Heart left ventricle (tissue), 13 donors: Measurements from ENCODE around the gene KRTAP5-1.
"Not testable (repeated sequence)": the region's sequence is repeated elsewhere in the genome, so short reads cannot be mapped to it uniquely, and the experiment has no call there.

ENCODE experiments used
- CTCF ChIP-seq, 12 donors: fragments of 200-600 bp; sonication (generic) in 4 of 12; IDR thresholded peaks; one replicate each; pipeline versions ENCODE4 v1.5.0 to v1.8.0; 2018 to 2022; ENCODE audit warnings: antibody characterized with exemption in 12 of 12, mild to moderate bottlenecking in 5 of 12
- POLR2A ChIP-seq, 2 donors: fragments of 450-650 bp; IDR thresholded peaks; one replicate each; pipeline ENCODE4 v1.6.1; 2017; ENCODE audit warnings: antibody characterized with exemption in 2 of 2, mild to moderate bottlenecking in 2 of 2, moderate library complexity in 2 of 2
- donor health status: ischemic (EF 13 %, LVEDD 7.1; RV severe dilation, severe dysfunction).
- donor health status: DM: no; HTN: yes; CAD: no.
- donor health status: DM: no; HTN: no; CAD: no.
- donor health status: ischemic (EF 25% LVEDD 6.9; RV normal size, moderate dysfunction).
- donor health status: ischemic (EF 25% LVEDD 5.7; RV mildly dilated, moderate dysfunction).
- donor health status: ischemic (EF 35%, LVEDD 5.7; RV mildly dilated, moderate dysfunction).
- donor health status: nonischemic (EF 11% LVEDD 7.7; RV severe dilation, severe dysfunction).
- donor health status: DM: yes; HTN: yes; CAD: no.
- donor health status: PGD.
- donor health status: ischemic (EF 29% LVEDD 5.4; RV normal size, mild dysfunction).
- donor health status: nonischemic (EF 23%, LVEDD 6.1; RV moderate dilation, normal function).

GRCh38 chr11:1589191-1589963, 4.3 kb upstream of the KRTAP5-1 start:
- not testable (repeated sequence) for TF ChIP-seq POLR2A, CTCF (IDR thresholded peaks at IDR 0.05)
